ENCODE results near the gene NOC2L.

The NOC2L gene

GRCh38 chr1:917076-917459, 42.0 kb downstream of the NOC2L start:
- Histone ChIP-seq H3K27me3 (ENCODE audit: insufficient read depth, low read depth, severe bottlenecking) (no peaks in the 10 kb centered on the region), H3K9me3 (ENCODE audit: severe bottlenecking) (no peaks in the 10 kb centered on the region), H3K36me3 (no peaks in the 10 kb centered on the region; the same call in 1 of the 2 replicates), H3K4me3 (ENCODE audit: low read depth, low read length) (no peak overlapping the region), H3K27ac (peak overlapping the region; percentile 30)
- TF ChIP-seq CTCF (IDR thresholded peaks at IDR 0.05; ENCODE audit: low read depth, low read length) = no peak
- DNase-seq = peak; percentile 31

GRCh38 chr1:916173-917075, 42.6 kb downstream of the NOC2L start:
- Histone ChIP-seq H3K27ac (peak overlapping the region; percentile 30), H3K27me3 (ENCODE audit: insufficient read depth, low read depth, severe bottlenecking) (no peaks in the 10 kb centered on the region), H3K9me3 (ENCODE audit: severe bottlenecking) (no peaks in the 10 kb centered on the region), H3K4me3 (ENCODE audit: low read depth, low read length) (no peak overlapping the region), H3K36me3 (no peaks in the 10 kb centered on the region; the same call in 1 of the 2 replicates)
- DNase-seq = peak; percentile 9
- no peak for TF ChIP-seq CTCF (IDR thresholded peaks at IDR 0.05; ENCODE audit: low read depth, low read length)

- TF ChIP-seq CTCF (IDR thresholded peaks at IDR 0.05; ENCODE audit: low read depth, low read length) = no peak
- DNase-seq = no peak
- no peaks in the 10 kb centered on the region for H3K27me3 ChIP-seq (ENCODE audit: insufficient read depth, low read depth, severe bottlenecking)
- H3K27ac ChIP-seq = no peak overlapping the region
- H3K4me3 ChIP-seq (ENCODE audit: low read depth, low read length) = no peak overlapping the region
- H3K36me3 ChIP-seq = no peaks in the 10 kb centered on the region; the same call in none of the 2 replicates
- H3K9me3 ChIP-seq (ENCODE audit: severe bottlenecking) = no peaks in the 10 kb centered on the region
These were observed 43.5 kb downstream of the NOC2L start for GRCh38 chr1:915295-916172.

GRCh38 chr1:914891-915280, 44.2 kb downstream of the NOC2L start:
- no peak for DNase-seq
- Histone ChIP-seq H3K27me3 (ENCODE audit: insufficient read depth, low read depth, severe bottlenecking) (no peaks in the 10 kb centered on the region), H3K9me3 (ENCODE audit: severe bottlenecking) (no peaks in the 10 kb centered on the region), H3K4me3 (ENCODE audit: low read depth, low read length) (no peak overlapping the region), H3K27ac (no peak overlapping the region), H3K36me3 (no peaks in the 10 kb centered on the region; the same call in none of the 2 replicates)
- TF ChIP-seq CTCF (IDR thresholded peaks at IDR 0.05; ENCODE audit: low read depth, low read length) = no peak

GRCh38 chr1:914131-914890, 44.7 kb downstream of the NOC2L start:
- Histone ChIP-seq H3K36me3 (no peaks in the 10 kb centered on the region; the same call in none of the 2 replicates), H3K27ac (peak overlapping the region; percentile 71), H3K9me3 (ENCODE audit: severe bottlenecking) (no peaks in the 10 kb centered on the region), H3K27me3 (ENCODE audit: insufficient read depth, low read depth, severe bottlenecking) (no peaks in the 10 kb centered on the region), H3K4me3 (ENCODE audit: low read depth, low read length) (no peak overlapping the region)
- no peak for TF ChIP-seq CTCF (IDR thresholded peaks at IDR 0.05; ENCODE audit: low read depth, low read length)
- DNase-seq = peak; percentile 6

Measured in WERI-Rb-1 (cell line).